ENCODE data around the gene HOTAIR. TPM values are rescaled to one million over a fixed set of nuclear protein-coding genes. Genes with fewer than 3 reads are reported as not detected.

Gene HOTAIR
- total RNA-seq, 1 experiment from 2014 or later: 5.5 TPM

GRCh38 chr12:54007538-54008259 lies 32.9 kb upstream of the HOTAIR start:
- BruUV-seq (replicated peaks): no TSS peak
- POLR2A ChIA-PET (ENCODE audit: low non-redundant PET): interaction anchor here (0.6 kb wide), 1 partner anchor 10 kb away, joined by 14 read pairs; no protein-coding TSS in a partner anchor
- no peak for DNase-seq (ENCODE audit: low spot score)
- Histone ChIP-seq H3K4me3 (ENCODE audit: low read depth, low read length, poor library complexity, severe bottlenecking) (no peak overlapping the region), H3K27ac (ENCODE audit: low read depth, low read length, poor library complexity, severe bottlenecking) (no peak overlapping the region), H3K27me3 (replicated peaks; ENCODE audit: insufficient read depth, low read depth, low read length, poor library complexity) (no peaks in the 10 kb centered on the region), H3K9me3 (ENCODE audit: low read depth, low read length, poor library complexity, severe bottlenecking) (no peaks in the 10 kb centered on the region), H3K4me1 (ENCODE audit: insufficient read depth, low read length, poor library complexity, severe bottlenecking) (peaks cover 64% of the 10 kb centered on the region), H3K36me3 (ENCODE audit: insufficient read depth, low read length, poor library complexity, severe bottlenecking) (peaks cover 4% of the 10 kb centered on the region)
- CTCF ChIA-PET: interaction anchor here (0.8 to 3.0 kb wide), 5 partner anchors 8 to 200 kb away, joined by 3 to 33 read pairs (median 14); partner anchors contain the start of genes HOXC10 and HOXC9
- TF ChIP-seq CTCF (conservative IDR thresholded peaks at IDR 0.05; ENCODE audit: low read depth, low read length): no peak
- no peak for TF ChIP-seq EZH2 (IDR thresholded peaks at IDR 0.05; ENCODE audit: borderline replicate concordance, low read depth, low read length, poor library complexity, severe bottlenecking)
- intact Hi-C loops (cut with micrococcal nuclease; ENCODE audit: unreplicated experiment): loop anchor here (2.0 kb wide), 2 partner anchors 127 to 193 kb away; no protein-coding TSS in a partner anchor

GRCh38 chr12:54006559-54007220 lies 31.9 kb upstream of the HOTAIR start:
- H3K27ac ChIP-seq (ENCODE audit: low read depth, low read length, poor library complexity, severe bottlenecking): no peak overlapping the region
- no peaks in the 10 kb centered on the region for H3K27me3 ChIP-seq (replicated peaks; ENCODE audit: insufficient read depth, low read depth, low read length, poor library complexity)

More at GRCh38 chr12:54006559-54007220, 31.9 kb upstream of the HOTAIR start:
- no TSS peak for BruUV-seq (replicated peaks)
- Histone ChIP-seq H3K4me3 (ENCODE audit: low read depth, low read length, poor library complexity, severe bottlenecking) (no peak overlapping the region), H3K9me3 (ENCODE audit: low read depth, low read length, poor library complexity, severe bottlenecking) (no peaks in the 10 kb centered on the region), H3K36me3 (ENCODE audit: insufficient read depth, low read length, poor library complexity, severe bottlenecking) (peaks cover 9% of the 10 kb centered on the region), H3K4me1 (ENCODE audit: insufficient read depth, low read length, poor library complexity, severe bottlenecking) (peaks cover 69% of the 10 kb centered on the region)
- TF ChIP-seq CTCF (conservative IDR thresholded peaks at IDR 0.05; ENCODE audit: low read depth, low read length): no peak
- TF ChIP-seq EZH2 (IDR thresholded peaks at IDR 0.05; ENCODE audit: borderline replicate concordance, low read depth, low read length, poor library complexity, severe bottlenecking): no peak
- ChIA-PET POLR2A (ENCODE audit: low non-redundant PET) (interaction anchor here (0.6 to 0.7 kb wide), 2 partner anchors 10 to 22 kb away, joined by 3 read pairs; partner anchors contain the start of gene HOXC10), CTCF (interaction anchor here (0.6 to 3.0 kb wide), 10 partner anchors 10 to 245 kb away, joined by 3 to 33 read pairs (median 6); partner anchors contain the start of gene HOXC10)
- no peak for DNase-seq (ENCODE audit: low spot score)
- intact Hi-C loops (cut with micrococcal nuclease; ENCODE audit: unreplicated experiment): loop anchor here (2.0 kb wide), 2 partner anchors 128 to 194 kb away; no protein-coding TSS in a partner anchor
